Natural killer cell (primary cell): ENCODE data around the gene ACTG1. TPM values are rescaled to one million over a fixed set of nuclear protein-coding genes. Genes with fewer than 3 reads are reported as not detected.

Source experiments
- ATAC-seq, 3 donors: fragments of 150-1000 bp in 2 of 3; fragments of 200-7000 bp in 1 of 3; cut with Tn5 transposase; 1 replicate in 1 of 3; 2 replicates in 2 of 3; pipeline ENCODE4 v1.10.0; 2021; ENCODE audit warnings: mild to moderate bottlenecking in 2 of 3, moderate library complexity in 2 of 3
- DNase-seq, 2 donors: peaks; one replicate each; pipeline versions ENCODE4 v3.0.0 to v3.0.0-alpha.2; 2013 to 2021; ENCODE audit warnings: mixed read lengths in 1 of 2
- H3K27ac ChIP-seq: one replicate; pipeline ENCODE4 v1.5.1; 2013; ENCODE audit warnings: mild to moderate bottlenecking, low read length
- H3K27me3 ChIP-seq: one replicate; pipeline ENCODE4 v1.6.1; 2013; ENCODE audit warnings: low read length; ENCODE audit not compliant: control insufficient read depth, insufficient read depth
- H3K36me3 ChIP-seq: one replicate; pipeline ENCODE4 v1.6.1; 2013; ENCODE audit warnings: low read length; ENCODE audit not compliant: control insufficient read depth, insufficient read depth
- H3K4me1 ChIP-seq: one replicate; pipeline ENCODE4 v1.6.1; 2013; ENCODE audit warnings: low read length; ENCODE audit not compliant: control insufficient read depth, insufficient read depth
- H3K4me3 ChIP-seq: one replicate; pipeline ENCODE4 v1.5.1; 2013; ENCODE audit warnings: low read length
- H3K9me3 ChIP-seq: one replicate; pipeline ENCODE4 v1.6.1; 2013; ENCODE audit warnings: low read length; ENCODE audit not compliant: control insufficient read depth, insufficient read depth
- H3K27ac Mint-ChIP-seq, 2 donors: one replicate each; pipeline ENCODE4 v1.8.0; 2022; ENCODE audit warnings: mild to moderate bottlenecking in 2 of 2, mixed read lengths in 2 of 2, moderate library complexity in 1 of 2
- H3K27me3 Mint-ChIP-seq, 2 donors: one replicate each; pipeline ENCODE4 v1.8.0; 2022; ENCODE audit warnings: low read depth in 2 of 2, mixed read lengths in 2 of 2
- H3K36me3 Mint-ChIP-seq: one replicate; pipeline ENCODE4 v1.8.0; 2022; ENCODE audit warnings: mixed read lengths
- H3K4me1 Mint-ChIP-seq, 2 donors: one replicate each; pipeline ENCODE4 v1.8.0; 2022; ENCODE audit warnings: mixed read lengths in 2 of 2
- H3K4me3 Mint-ChIP-seq: one replicate; pipeline ENCODE4 v1.8.0; 2022; ENCODE audit warnings: mild to moderate bottlenecking, moderate library complexity, mixed read lengths
- H3K9me3 Mint-ChIP-seq, 2 donors: one replicate each; pipeline ENCODE4 v1.8.0; 2022; ENCODE audit warnings: mixed read lengths in 2 of 2
- WGBS: methylation state at CpG from one replicate; pipeline ENCODE4 v1.1.7; 2013; ENCODE audit warnings: missing lambda C conversion rate; ENCODE audit not compliant: insufficient coverage; 5-methylcytosine and 5-hydroxymethylcytosine counted together
- intact Hi-C: fragments of 100-400 bp; cut with micrococcal nuclease; formaldehyde crosslinking; loops from one replicate; pipeline ENCODE4 v1.14.2; 2022
- total RNA-seq, 4 donors: library from RNA; stranded (reverse); fragments of 120-200 nt in 1 of 4; gene quantifications; one replicate each; pipeline versions ENCODE4 v1.2.3 to v1.2.4, GENCODE V29; 2013 to 2022
- TF ChIP-seq, protein P1 (sequence below): fragments of 200-600 bp; IDR thresholded peaks from one replicate; pipeline ENCODE4 v1.8.0; 2022; ENCODE audit warnings: antibody characterized with exemption

ACTG1 gene
- total RNA-seq, 3 donors from 2014 or later (not counting 1 experiment from before 2014, with no cell fraction given): 1,401 to 1,901 (median 1,735) TPM

DNA sequence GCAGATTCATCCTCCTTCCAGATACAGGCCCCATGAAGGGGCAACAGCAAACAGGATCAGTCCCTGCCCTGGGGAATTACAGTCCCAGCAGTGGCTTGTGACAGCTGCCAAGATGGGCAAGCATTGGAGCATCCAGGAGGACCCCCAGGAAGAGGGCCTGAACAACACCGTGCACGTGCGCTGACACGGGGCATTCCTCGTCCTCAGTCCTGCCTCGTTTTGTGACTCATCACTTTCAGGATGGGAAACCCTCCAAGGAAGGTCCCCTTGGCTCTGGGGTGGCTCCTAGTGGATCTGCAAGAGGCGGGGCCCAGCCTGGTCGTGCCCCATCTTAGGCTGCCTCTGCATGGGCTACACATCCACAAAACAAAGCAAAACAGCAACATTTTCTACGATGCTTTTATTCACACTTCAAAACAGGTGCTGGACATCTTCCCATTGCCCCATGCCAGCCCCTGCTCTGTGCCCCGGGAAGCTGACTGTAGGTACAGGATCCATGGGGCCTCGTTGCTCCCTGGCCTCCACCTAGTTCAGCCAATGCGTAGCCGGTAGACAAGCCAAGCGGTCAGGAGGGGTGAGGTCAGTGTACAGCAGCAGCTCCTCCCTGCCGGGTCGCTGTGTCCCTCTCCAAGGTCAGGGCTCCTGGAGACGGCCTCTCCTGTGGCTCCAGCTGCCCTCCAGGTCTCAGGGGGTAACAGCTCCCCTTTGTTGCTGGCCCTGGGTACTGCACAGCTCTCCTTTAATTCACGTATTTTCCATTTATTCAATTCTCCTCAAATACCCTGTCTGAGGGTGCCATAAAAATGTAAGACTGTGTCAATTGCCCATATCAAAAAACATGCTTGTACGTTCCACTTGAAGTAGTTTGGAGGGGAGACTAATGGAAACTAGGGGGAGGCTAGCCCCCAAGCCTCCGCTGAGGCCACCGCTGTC, 32.2 kb downstream of the ACTG1 start:
- TF ChIP-seq, protein P1, sequence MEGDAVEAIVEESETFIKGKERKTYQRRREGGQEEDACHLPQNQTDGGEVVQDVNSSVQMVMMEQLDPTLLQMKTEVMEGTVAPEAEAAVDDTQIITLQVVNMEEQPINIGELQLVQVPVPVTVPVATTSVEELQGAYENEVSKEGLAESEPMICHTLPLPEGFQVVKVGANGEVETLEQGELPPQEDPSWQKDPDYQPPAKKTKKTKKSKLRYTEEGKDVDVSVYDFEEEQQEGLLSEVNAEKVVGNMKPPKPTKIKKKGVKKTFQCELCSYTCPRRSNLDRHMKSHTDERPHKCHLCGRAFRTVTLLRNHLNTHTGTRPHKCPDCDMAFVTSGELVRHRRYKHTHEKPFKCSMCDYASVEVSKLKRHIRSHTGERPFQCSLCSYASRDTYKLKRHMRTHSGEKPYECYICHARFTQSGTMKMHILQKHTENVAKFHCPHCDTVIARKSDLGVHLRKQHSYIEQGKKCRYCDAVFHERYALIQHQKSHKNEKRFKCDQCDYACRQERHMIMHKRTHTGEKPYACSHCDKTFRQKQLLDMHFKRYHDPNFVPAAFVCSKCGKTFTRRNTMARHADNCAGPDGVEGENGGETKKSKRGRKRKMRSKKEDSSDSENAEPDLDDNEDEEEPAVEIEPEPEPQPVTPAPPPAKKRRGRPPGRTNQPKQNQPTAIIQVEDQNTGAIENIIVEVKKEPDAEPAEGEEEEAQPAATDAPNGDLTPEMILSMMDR: no peak
- H3K4me3 ChIP-seq: no peak overlapping the region
- H3K27me3 Mint-ChIP-seq: peaks cover 22% of the 10 kb centered on the region in 2 donors
- 81% methylated on average over 21 of the region's 21 CpGs for whole genome bisulfite sequencing
- H3K36me3 Mint-ChIP-seq: no peaks in the 10 kb centered on the region
- no peaks in the 10 kb centered on the region for H3K9me3 ChIP-seq
- no peak overlapping the region for H3K27ac ChIP-seq
- H3K4me1 ChIP-seq: peaks cover 37% of the 10 kb centered on the region
- DNase-seq (no peak), ATAC-seq (no peak)
- peaks cover 24% of the 10 kb centered on the region for H3K27me3 ChIP-seq
- peaks cover 12 to 19% of the 10 kb centered on the region in 2 donors for H3K4me1 Mint-ChIP-seq
- no peaks in the 10 kb centered on the region for H3K9me3 Mint-ChIP-seq
- no peaks in the 10 kb centered on the region for H3K36me3 ChIP-seq
- intact Hi-C loops: loop anchor here (5.0 kb wide), 1 partner anchor 338 kb away; no protein-coding TSS in a partner anchor
- H3K27ac Mint-ChIP-seq: no peak overlapping the region
- H3K4me3 Mint-ChIP-seq: peak overlapping the region; percentile 25

DNA sequence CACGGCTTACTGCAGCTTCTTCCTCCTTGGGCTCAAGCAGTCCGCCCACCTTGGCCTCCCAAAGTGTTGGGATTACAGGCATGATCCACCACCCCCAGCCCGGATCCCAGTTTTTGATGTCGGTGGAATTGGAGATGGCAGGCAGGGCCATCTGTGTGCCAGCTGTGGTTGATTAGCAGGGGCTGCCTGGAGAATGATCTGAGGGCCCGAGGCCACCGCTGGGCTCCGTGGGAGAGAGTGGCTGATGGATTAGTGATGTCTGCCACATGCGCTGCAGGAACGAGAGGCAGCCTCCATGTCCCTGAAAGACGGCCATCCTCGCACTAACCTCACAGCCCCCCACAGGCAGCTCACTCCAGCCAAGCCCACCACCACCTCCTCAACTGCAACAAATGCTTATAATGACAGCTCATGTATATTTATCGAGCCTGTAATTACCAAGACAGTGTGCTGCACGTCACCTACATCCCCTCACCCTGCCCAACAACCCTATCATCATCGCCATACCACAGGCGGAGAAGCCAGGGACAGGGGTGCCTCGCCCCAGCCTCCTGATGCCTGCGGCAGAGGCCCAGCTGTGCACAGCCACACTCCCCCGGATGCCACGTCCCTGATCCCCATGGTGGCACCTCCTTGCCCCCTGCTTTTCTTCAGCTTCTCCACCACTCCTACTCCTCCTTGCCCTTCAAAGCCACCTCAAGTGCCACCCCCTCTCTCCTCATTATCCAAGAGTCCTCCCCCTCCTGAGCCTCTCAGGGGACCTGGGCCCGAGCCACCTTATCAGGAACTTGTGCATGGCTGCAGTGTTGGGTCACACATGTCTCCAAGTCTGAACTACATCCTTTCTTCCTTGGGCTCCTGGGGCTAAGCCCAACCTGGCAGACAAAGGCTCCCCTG, 33.2 kb downstream of the ACTG1 start:
- DNase-seq: no peak
- Mint-ChIP-seq H3K27ac (no peak overlapping the region), H3K4me3 (peak overlapping the region; percentile 40), H3K4me1 (peaks cover 12 to 19% of the 10 kb centered on the region in 2 donors), H3K9me3 (no peaks in the 10 kb centered on the region), H3K36me3 (no peaks in the 10 kb centered on the region), H3K27me3 (peaks cover 22% of the 10 kb centered on the region in 2 donors)
- no peak for ATAC-seq
- intact Hi-C loops: loop anchor here (5.0 kb wide), 1 partner anchor 337 kb away; no protein-coding TSS in a partner anchor
- H3K4me1 ChIP-seq: peaks cover 32% of the 10 kb centered on the region
- peaks cover 24% of the 10 kb centered on the region for H3K27me3 ChIP-seq
- H3K27ac ChIP-seq: no peak overlapping the region
- H3K4me3 ChIP-seq: no peak overlapping the region
- WGBS: 88% methylated on average over 20 of the region's 20 CpGs
- no peaks in the 10 kb centered on the region for H3K36me3 ChIP-seq
- no peaks in the 10 kb centered on the region for H3K9me3 ChIP-seq
- TF ChIP-seq, protein P1: no peak

DNA sequence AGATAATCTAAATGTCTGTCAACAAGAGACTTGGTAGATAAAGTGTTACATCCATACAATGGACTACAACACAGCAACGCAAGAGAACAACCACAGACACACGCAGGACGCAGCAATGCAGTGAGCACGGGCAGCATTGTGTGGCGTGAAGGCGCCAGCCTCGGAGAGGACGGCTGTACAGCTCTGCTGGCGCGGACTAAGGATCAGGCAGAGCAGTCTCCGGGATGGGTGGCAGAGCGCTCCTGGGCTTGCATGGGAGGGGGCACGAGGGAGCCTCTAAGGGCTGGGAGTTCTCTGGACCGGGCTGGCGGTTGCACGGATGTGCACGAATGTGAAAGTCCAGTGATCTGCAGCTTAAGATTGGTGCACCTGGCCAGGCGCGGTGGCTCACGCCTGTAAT, 34.5 kb downstream of the ACTG1 start:
- Mint-ChIP-seq H3K27ac (no peak overlapping the region), H3K9me3 (no peaks in the 10 kb centered on the region), H3K4me1 (peaks cover 12% of the 10 kb centered on the region in 2 donors), H3K4me3 (no peak overlapping the region), H3K27me3 (peaks cover 22% of the 10 kb centered on the region in 2 donors), H3K36me3 (no peaks in the 10 kb centered on the region)
- ATAC-seq: no peak
- Histone ChIP-seq H3K9me3 (no peaks in the 10 kb centered on the region), H3K27ac (no peak overlapping the region), H3K4me1 (peaks cover 20% of the 10 kb centered on the region), H3K4me3 (no peak overlapping the region), H3K27me3 (peaks cover 22% of the 10 kb centered on the region), H3K36me3 (no peaks in the 10 kb centered on the region)
- no peak for DNase-seq
- intact Hi-C loops: no loop called here
- TF ChIP-seq, protein P1: no peak
- 94% methylated on average over 20 of the region's 20 CpGs for WGBS
